H1 (cell line): ENCODE results near the gene LDHB. TPM values are rescaled to one million over a fixed set of nuclear protein-coding genes. Genes with fewer than 3 reads are reported as not detected.

Source experiments
- CTCF ChIA-PET: fragments of 300-600 bp; sonication (Branson Sonifier 250); formaldehyde crosslinking; loops from one replicate; lab custom pipeline; 2021; ENCODE audit not compliant: partially characterized antibody; lab: Charles Lee
- POLR2A ChIA-PET: fragments of 300-600 bp; sonication (Branson Sonifier 250); formaldehyde crosslinking; loops from one replicate; lab custom pipeline; 2021; ENCODE audit warnings: inconsistent platforms; ENCODE audit not compliant: partially characterized antibody; lab: Charles Lee
- DNase-seq, 2 experiments: peaks; one replicate each; pipeline versions ENCODE4 v3.0.0 to v3.0.0-alpha.2; 2010 to 2022; ENCODE audit warnings: low spot score in 2 of 2, low read depth in 1 of 2, mixed read lengths in 1 of 2
- FAIRE-seq: peaks from 2 replicates; lab custom pipeline; 2011; peaks lifted over from hg19 to GRCh38; lab: Jason Lieb, UNC
- H2AFZ ChIP-seq: 2 replicates; pipeline ENCODE4 v1.8.1; 2012; ENCODE audit warnings: low read length, inconsistent platforms
- H2AK5ac ChIP-seq: 2 replicates; pipeline ENCODE4 v1.6.1; 2013; ENCODE audit warnings: low read depth, low read length
- H2BK120ac ChIP-seq: replicated peaks from 2 replicates; pipeline ENCODE3; 2013; ENCODE audit warnings: low read depth, low read length, inconsistent platforms
- H2BK12ac ChIP-seq: 2 replicates; pipeline ENCODE4 v1.6.1; 2013; ENCODE audit warnings: low read depth, low read length
- H2BK15ac ChIP-seq: 2 replicates; pipeline ENCODE4 v1.6.1; 2013; ENCODE audit warnings: low read length
- H2BK20ac ChIP-seq: 2 replicates; pipeline ENCODE4 v1.6.1; 2013; ENCODE audit warnings: low read length
- H2BK5ac ChIP-seq: 2 replicates; pipeline ENCODE4 v1.6.1; 2013; ENCODE audit warnings: low read depth, low read length
- H3K14ac ChIP-seq: 2 replicates; pipeline ENCODE4 v1.6.1; 2013; ENCODE audit warnings: inconsistent platforms; ENCODE audit not compliant: insufficient read length
- H3K18ac ChIP-seq: 2 replicates; pipeline ENCODE4 v1.6.1; 2013; ENCODE audit warnings: low read length; ENCODE audit errors: extremely low read depth
- H3K23ac ChIP-seq: 2 replicates; pipeline ENCODE4 v1.6.1; 2013; ENCODE audit warnings: inconsistent platforms; ENCODE audit not compliant: insufficient read length
- H3K23me2 ChIP-seq: 2 replicates; pipeline ENCODE4 v1.6.1; 2013; ENCODE audit warnings: low read depth, low read length
- H3K27ac ChIP-seq: 2 replicates; pipeline ENCODE4 v1.6.1; 2011; ENCODE audit warnings: low read depth, low read length, inconsistent platforms
- H3K27me3 ChIP-seq, 4 experiments: replicated peaks in 1 of 4; 1 replicate in 1 of 4; 2 replicates in 3 of 4; pipeline versions ENCODE4 v1.6.1 to v1.8.1; 2011 to 2013; ENCODE audit warnings: low read length in 3 of 4, mild to moderate bottlenecking in 3 of 4, inconsistent platforms in 2 of 4, mixed read lengths in 2 of 4, moderate library complexity in 1 of 4; ENCODE audit not compliant: control insufficient read depth in 3 of 4, insufficient read depth in 3 of 4; ENCODE audit errors: extremely low read depth in 1 of 4
- H3K36me3 ChIP-seq, 4 experiments: 2 replicates each; pipeline versions ENCODE4 v1.6.1 to v1.8.1; 2011 to 2013; ENCODE audit warnings: mild to moderate bottlenecking in 4 of 4, low read length in 3 of 4, moderate library complexity in 2 of 4, control low read depth in 1 of 4, inconsistent platforms in 1 of 4; ENCODE audit not compliant: insufficient read depth in 4 of 4, control insufficient read depth in 2 of 4
- H3K4ac ChIP-seq: replicated peaks from 2 replicates; pipeline ENCODE3; 2013; ENCODE audit warnings: low read length, low read depth, mixed read lengths, inconsistent platforms; ENCODE audit not compliant: insufficient read length
- H3K4me1 ChIP-seq, 4 experiments: replicated peaks in 1 of 4; 1 replicate in 1 of 4; 2 replicates in 3 of 4; pipeline versions ENCODE4 v1.6.1 to v1.8.1; 2011 to 2013; ENCODE audit warnings: low read length in 3 of 4, inconsistent platforms in 2 of 4, mixed read lengths in 1 of 4; ENCODE audit not compliant: insufficient read depth in 4 of 4, control insufficient read depth in 3 of 4
- H3K4me2 ChIP-seq, 2 experiments: 2 replicates each; pipeline versions ENCODE4 v1.6.1 to v1.8.1; 2011 to 2013; ENCODE audit warnings: low read depth in 2 of 2, low read length in 2 of 2, control low read depth in 1 of 2, inconsistent platforms in 1 of 2, mild to moderate bottlenecking in 1 of 2; ENCODE audit not compliant: insufficient read depth in 1 of 2
- H3K4me3 ChIP-seq, 4 experiments: fragments of 200-600, 300-600 bp in 1 of 4; sonication (generic), shearing (Covaris generic), sonication (Bioruptor Twin) in 1 of 4; 2 replicates each; pipeline versions ENCODE4 v1.5.1 to v1.8.1; 2011 to 2016; ENCODE audit warnings: low read length in 4 of 4, low read depth in 3 of 4, control low read depth in 2 of 4, inconsistent platforms in 2 of 4, mild to moderate bottlenecking in 2 of 4, mixed read lengths in 1 of 4, moderate library complexity in 1 of 4; ENCODE audit not compliant: insufficient read depth in 2 of 4; ENCODE audit errors: extremely low read depth in 1 of 4
- H3K56ac ChIP-seq: replicated peaks from 2 replicates; pipeline ENCODE3; 2013; ENCODE audit warnings: low read depth, mild to moderate bottlenecking, mixed read lengths, low read length, inconsistent platforms; ENCODE audit not compliant: insufficient read length
- H3K79me1 ChIP-seq: 2 replicates; pipeline ENCODE4 v1.6.1; 2013; ENCODE audit warnings: low read depth, low read length, control low read depth
- H3K79me2 ChIP-seq, 2 experiments: 2 replicates each; pipeline versions ENCODE4 v1.6.1 to v1.8.1; 2012 to 2013; ENCODE audit warnings: low read length in 2 of 2, mild to moderate bottlenecking in 2 of 2, inconsistent platforms in 1 of 2; ENCODE audit not compliant: insufficient read depth in 2 of 2, control insufficient read depth in 1 of 2
- H3K9ac ChIP-seq, 4 experiments: replicated peaks in 1 of 4; 1 replicate in 1 of 4; 2 replicates in 3 of 4; pipeline versions ENCODE4 v1.6.1 to v1.8.1; 2011 to 2013; ENCODE audit warnings: low read depth in 3 of 4, low read length in 3 of 4, control low read depth in 2 of 4, mild to moderate bottlenecking in 2 of 4, moderate library complexity in 2 of 4, inconsistent platforms in 1 of 4; ENCODE audit errors: extremely low read depth in 1 of 4
- H3K9me3 ChIP-seq, 2 experiments: 2 replicates each; pipeline versions ENCODE4 v1.6.1 to v1.8.1; 2012 to 2013; ENCODE audit warnings: mild to moderate bottlenecking in 2 of 2, moderate library complexity in 2 of 2, control low read depth in 1 of 2, inconsistent platforms in 1 of 2, low read depth in 1 of 2, low read length in 1 of 2, mixed read lengths in 1 of 2; ENCODE audit not compliant: insufficient read depth in 2 of 2
- H4K20me1 ChIP-seq, 2 experiments: replicated peaks in 1 of 2; 2 replicates each; pipeline versions ENCODE3 to v1.8.1; 2011 to 2013; ENCODE audit warnings: inconsistent platforms in 2 of 2, low read length in 2 of 2, mild to moderate bottlenecking in 1 of 2; ENCODE audit not compliant: insufficient read depth in 2 of 2, control insufficient read depth in 1 of 2
- H4K5ac ChIP-seq: 2 replicates; pipeline ENCODE4 v1.6.1; 2013; ENCODE audit warnings: low read length, low read depth, mixed read lengths, inconsistent platforms; ENCODE audit not compliant: insufficient read length
- H4K8ac ChIP-seq: 2 replicates; pipeline ENCODE4 v1.8.0; 2013; ENCODE audit warnings: mild to moderate bottlenecking, moderate library complexity, low read length, inconsistent platforms; ENCODE audit not compliant: insufficient read depth; ENCODE audit errors: extremely low read depth
- H4K91ac ChIP-seq: replicated peaks from 2 replicates; pipeline ENCODE3; 2013; ENCODE audit warnings: low read length, mixed read lengths, inconsistent platforms; ENCODE audit not compliant: insufficient read length
- WGBS, 2 experiments: shearing (Covaris generic) in 1 of 2; methylation state at CpG; one replicate each; pipeline versions ENCODE4 v1.1.6 to v1.1.7; 2013 to 2015; ENCODE audit warnings: low lambda C conversion rate in 2 of 2, mixed read lengths in 2 of 2, inconsistent platforms in 1 of 2, low coverage in 1 of 2, missing lambda C conversion rate in 1 of 2; ENCODE audit not compliant: insufficient replicate concordance in 2 of 2, insufficient coverage in 1 of 2, insufficient read length in 1 of 2; ENCODE audit errors: extremely low coverage in 1 of 2, missing lambda C conversion rate in 1 of 2; 5-methylcytosine and 5-hydroxymethylcytosine counted together
- polyA plus RNA-seq, 7 experiments: library from polyadenylated mRNA; depleted of rRNA in 3 of 7; stranded (reverse) in 5 of 7; unstranded in 2 of 7; fragments of >200 nt in 5 of 7; fragments of 200-250 nt in 2 of 7; gene quantifications; 1 replicate in 5 of 7; 2 replicates in 1 of 7; 4 replicates in 1 of 7; pipeline versions ENCODE4 v1.2.1 to v1.2.3, GENCODE V29; 2011 to 2013; ENCODE audit warnings: missing spikeins in 2 of 7, mixed read lengths in 2 of 7
- total RNA-seq: library from RNA; stranded (reverse); fragmentation: NEBNext Ultra II Directional; extraction: Animal tissue kit (Norgen Biotek cat#: 25700); gene quantifications from 2 replicates; pipeline ENCODE4 v1.2.1, GENCODE V29; 2021

Gene LDHB
- total and polyA plus RNA-seq, 2 of the 8 experiments (the other 6 are each of a cell fraction or from before 2014, with no cell fraction given) = 1,177 to 1,781 TPM

DNA sequence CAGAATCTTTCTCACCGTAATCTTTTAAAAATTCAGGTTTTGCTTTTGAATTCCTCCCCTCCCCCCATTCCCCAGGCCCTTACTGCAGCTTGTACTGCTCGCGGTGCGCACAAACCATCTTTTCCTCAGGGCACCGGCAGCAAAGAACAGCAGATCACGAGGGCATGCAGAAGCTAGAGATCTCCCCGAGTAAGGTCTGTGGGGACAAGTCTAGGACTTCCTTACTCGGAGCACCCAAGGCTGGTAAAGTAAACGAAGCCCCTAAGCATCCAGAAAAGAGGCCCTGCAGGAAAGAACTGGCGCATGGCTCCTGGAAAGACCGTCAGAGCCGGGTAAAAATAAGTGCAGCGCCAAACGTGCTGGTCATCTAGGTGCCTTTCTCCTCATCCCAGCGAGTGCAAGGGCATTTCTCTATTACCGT lies 727 bp downstream of the LDHB start:
- peaks cover 3% of the 10 kb centered on the region; the same call in 1 of the 2 replicates for H3K79me1 ChIP-seq
- peak overlapping the region; percentile 97 for H2BK5ac ChIP-seq
- peak overlapping the region; percentile 16; the same call in 1 of the 2 replicates for H2AK5ac ChIP-seq
- H3K27ac ChIP-seq = peak overlapping the region; percentile 99
- no peak overlapping the region for H3K14ac ChIP-seq
- no peak overlapping the region for H2AFZ ChIP-seq
- no peak for DNase-seq
- H4K8ac ChIP-seq = peak overlapping the region; percentile 98; the same call in 1 of the 2 replicates
- H3K4ac ChIP-seq = no peak overlapping the region
- peak overlapping the region; percentile 93 for H2BK12ac ChIP-seq
- no peak overlapping the region for H2BK20ac ChIP-seq
- H4K5ac ChIP-seq = peak overlapping the region; percentile 99
- no peak overlapping the region for H3K23ac ChIP-seq
- H4K91ac ChIP-seq = peak overlapping the region; percentile 99
- H3K4me3 ChIP-seq = peak overlapping the region; percentile 95 to 99 (median 96)
- FAIRE-seq = no peak
- WGBS, 2 experiments = 0% methylated on average over 16 of the region's 16 CpGs; no CpG with 5 or more reads in 1 of the 2 experiments
- H3K9me3 ChIP-seq = peaks cover 0 to 7% of the 10 kb centered on the region in 2 experiments; a peak in 1 of 4 replicates
- H2BK15ac ChIP-seq = no peak overlapping the region
- H3K27me3 ChIP-seq = no peaks in the 10 kb centered on the region
- peaks cover 15 to 37% (median 25%) of the 10 kb centered on the region in 4 experiments for H3K36me3 ChIP-seq
- H3K18ac ChIP-seq = peak overlapping the region; percentile 99; the same call in 1 of the 2 replicates
- peaks cover 12 to 31% of the 10 kb centered on the region in 2 experiments for H4K20me1 ChIP-seq
- H2BK120ac ChIP-seq = no peak overlapping the region
- H3K79me2 ChIP-seq = peaks cover 23 to 57% of the 10 kb centered on the region in 2 experiments
- ChIA-PET POLR2A (interaction anchor here (0.6 to 3.3 kb wide), 31 partner anchors 9 to 888 kb away, joined by 3 to 82 read pairs (median 4); partner anchors contain the start of genes C2CD5, CMAS, GOLT1B and PYROXD1), CTCF (interaction anchor here (0.6 to 1.2 kb wide), 3 partner anchors 40 to 333 kb away, joined by 3 to 4 read pairs (median 3); no protein-coding TSS in a partner anchor)
- H3K9ac ChIP-seq = peak overlapping the region; percentile 97 to 99 (median 98)
- H3K56ac ChIP-seq = peak overlapping the region; percentile 95
- peaks cover 0 to 10% (median 3%) of the 10 kb centered on the region in 4 experiments; a peak in 4 of 7 replicates for H3K4me1 ChIP-seq
- peak overlapping the region; percentile 58 to 74 for H3K4me2 ChIP-seq
- peaks cover 2% of the 10 kb centered on the region for H3K23me2 ChIP-seq
